CD8-positive, alpha-beta memory T cell (primary cell): ENCODE results near the gene NHERF1. TPM values are rescaled to one million over a fixed set of nuclear protein-coding genes. Genes with fewer than 3 reads are reported as not detected.

Experiments used
- CTCF ChIA-PET: fragments of 350-600 bp; sonication (Branson Sonifier 250); formaldehyde crosslinking; loops from one replicate; lab custom pipeline; 2021; ENCODE audit warnings: antibody characterized with exemption; lab: Charles Lee
- POLR2A ChIA-PET: fragments of 350-600 bp; sonication (Branson Sonifier 250); formaldehyde crosslinking; loops from one replicate; lab custom pipeline; 2021; ENCODE audit warnings: antibody characterized with exemption; lab: Charles Lee
- DNase-seq, 5 donors: peaks; one replicate each; pipeline versions ENCODE4 v3.0.0 to v3.0.0-alpha.2; 2020 to 2022; ENCODE audit warnings: mixed read lengths in 1 of 5
- H3K27ac ChIP-seq: one replicate; pipeline ENCODE4 v1.7.0; 2013; ENCODE audit warnings: low read depth, mild to moderate bottlenecking, low read length, moderate library complexity
- H3K27me3 ChIP-seq: 2 replicates; pipeline ENCODE4 v1.7.0; 2013; ENCODE audit warnings: low read length, mild to moderate bottlenecking; ENCODE audit not compliant: insufficient read depth, poor library complexity, severe bottlenecking
- H3K36me3 ChIP-seq: 2 replicates; pipeline ENCODE4 v1.7.0; 2013; ENCODE audit warnings: mild to moderate bottlenecking, low read length, moderate library complexity; ENCODE audit not compliant: insufficient read depth
- H3K4me1 ChIP-seq: 2 replicates; pipeline ENCODE4 v1.7.0; 2013; ENCODE audit warnings: mild to moderate bottlenecking, low read length, moderate library complexity; ENCODE audit not compliant: insufficient read depth
- H3K4me3 ChIP-seq: 2 replicates; pipeline ENCODE4 v1.7.0; 2013; ENCODE audit warnings: mild to moderate bottlenecking, low read length
- H3K9me3 ChIP-seq: 2 replicates; pipeline ENCODE4 v1.7.0; 2013; ENCODE audit warnings: mild to moderate bottlenecking, low read length
- H3K27ac Mint-ChIP-seq, 8 donors: one replicate each; pipeline ENCODE4 v1.8.0; 2020 to 2021; ENCODE audit warnings: mixed read lengths in 8 of 8, mild to moderate bottlenecking in 6 of 8, inconsistent platforms in 3 of 8, moderate library complexity in 3 of 8
- H3K27me3 Mint-ChIP-seq, 2 donors: one replicate each; pipeline ENCODE4 v1.8.0; 2020 to 2021; ENCODE audit warnings: mixed read lengths in 2 of 2, mild to moderate bottlenecking in 1 of 2, moderate library complexity in 1 of 2
- H3K36me3 Mint-ChIP-seq, 3 donors: one replicate each; pipeline ENCODE4 v1.8.0; 2020 to 2021; ENCODE audit warnings: mixed read lengths in 3 of 3, inconsistent platforms in 1 of 3, mild to moderate bottlenecking in 1 of 3
- H3K4me1 Mint-ChIP-seq, 3 donors: one replicate each; pipeline ENCODE4 v1.8.0; 2020 to 2021; ENCODE audit warnings: mixed read lengths in 3 of 3, inconsistent platforms in 1 of 3, mild to moderate bottlenecking in 1 of 3
- H3K4me3 Mint-ChIP-seq, 7 donors: one replicate each; pipeline ENCODE4 v1.8.0; 2020 to 2021; ENCODE audit warnings: mixed read lengths in 7 of 7, mild to moderate bottlenecking in 6 of 7, moderate library complexity in 4 of 7, inconsistent platforms in 2 of 7
- H3K9me3 Mint-ChIP-seq, 5 donors: one replicate each; pipeline ENCODE4 v1.8.0; 2020 to 2022; ENCODE audit warnings: mixed read lengths in 5 of 5, mild to moderate bottlenecking in 3 of 5, moderate library complexity in 2 of 5, inconsistent platforms in 1 of 5
- polyA plus RNA-seq: library from polyadenylated mRNA; unstranded; fragments of 300-500 nt; fragmentation: Illumina TruSeq; gene quantifications from one replicate; pipeline ENCODE4 v1.2.3, GENCODE V29; 2021
- total RNA-seq, 2 experiments: library from RNA; stranded (reverse); gene quantifications; one replicate each; pipeline ENCODE4 v1.2.3, GENCODE V29; 2021

NHERF1 gene
- total and polyA plus RNA-seq, 3 experiments from 2014 or later = 131 to 674 (median 133) TPM

DNA sequence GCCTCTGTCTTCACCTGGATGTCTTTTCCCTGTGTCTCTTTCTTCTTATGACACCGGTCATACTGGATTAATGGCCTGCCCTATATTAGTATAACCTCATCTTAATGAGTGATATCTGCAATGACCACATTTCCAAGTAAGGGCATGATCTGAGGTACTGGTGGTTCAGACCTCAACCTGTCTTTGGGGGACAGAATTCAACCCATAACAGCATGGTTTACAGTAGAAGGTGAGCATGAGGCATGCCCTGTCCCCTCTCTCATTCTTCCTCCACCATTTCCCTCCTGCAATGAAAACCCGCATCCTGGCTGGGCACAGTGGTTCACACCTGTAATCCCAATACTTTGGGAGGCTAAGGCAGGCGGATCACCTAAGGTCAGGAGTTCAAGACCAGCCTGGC, 14.2 kb upstream of the NHERF1 start:
- CTCF ChIA-PET = interaction anchor here (1.6 to 9.1 kb wide), 3 partner anchors 13 to 76 kb away, joined by 3 to 203 read pairs (median 199); no protein-coding TSS in a partner anchor
- peak overlapping the region in 1 of 7 donors; percentile 48 for H3K4me3 Mint-ChIP-seq
- H3K36me3 ChIP-seq = no peaks in the 10 kb centered on the region
- no peak overlapping the region for H3K4me3 ChIP-seq
- no peak for DNase-seq
- no peaks in the 10 kb centered on the region for H3K27me3 Mint-ChIP-seq
- no peak overlapping the region for H3K27ac Mint-ChIP-seq
- peaks cover 0 to under 1% (median 0%) of the 10 kb centered on the region in 3 donors for H3K36me3 Mint-ChIP-seq
- no peaks in the 10 kb centered on the region for H3K9me3 ChIP-seq
- POLR2A ChIA-PET = no interaction called here
- peaks cover 52% of the 10 kb centered on the region for H3K4me1 ChIP-seq
- no peaks in the 10 kb centered on the region for H3K27me3 ChIP-seq
- H3K27ac ChIP-seq = no peak overlapping the region
- H3K9me3 Mint-ChIP-seq = no peaks in the 10 kb centered on the region
- H3K4me1 Mint-ChIP-seq = peaks cover 25 to 31% (median 26%) of the 10 kb centered on the region in 3 donors

- peak within 1 kb of the TSS; percentile 91 to 99 (median 97) for H3K4me3 Mint-ChIP-seq
- no peaks in the 10 kb centered on the region for H3K36me3 ChIP-seq
- H3K9me3 Mint-ChIP-seq = no peaks in the 10 kb centered on the region
- peak within 1 kb of the TSS; percentile 98 for H3K4me3 ChIP-seq
- H3K9me3 ChIP-seq = no peaks in the 10 kb centered on the region
- peaks cover 0 to 2% (median 2%) of the 10 kb centered on the region in 3 donors for H3K36me3 Mint-ChIP-seq
- CTCF ChIA-PET = interaction anchor here (0.6 to 9.1 kb wide), 37 partner anchors 9 to 293 kb away, joined by 3 to 203 read pairs (median 6); partner anchors contain the start of genes CD300LF, FDXR, GRIN2C and NAT9
- no peaks in the 10 kb centered on the region for H3K27me3 ChIP-seq
- peaks cover 58% of the 10 kb centered on the region for H3K4me1 ChIP-seq
- peak within 1 kb of the TSS; percentile 80 to 95 (median 91) for H3K27ac Mint-ChIP-seq
- H3K4me1 Mint-ChIP-seq = peaks cover 42 to 49% (median 48%) of the 10 kb centered on the region in 3 donors
- H3K27ac ChIP-seq = peak within 1 kb of the TSS; percentile 63
- peak; percentile 38 to 70 (median 52) for DNase-seq
- POLR2A ChIA-PET = interaction anchor here (0.6 to 4.0 kb wide), 9 partner anchors 9 to 140 kb away, joined by 3 to 39 read pairs (median 5); partner anchors contain the start of genes NAT9 and NHERF1
- H3K27me3 Mint-ChIP-seq = no peaks in the 10 kb centered on the region
Measured at GRCh38 chr17:74736513-74737298, 11.7 kb upstream of the NHERF1 start, which contains the start of gene RAB37. Gene RAB37, plus strand, starts transcription at chr17:74737256. Its CDS starts 17 bp downstream, at chr17:74737273.

DNA sequence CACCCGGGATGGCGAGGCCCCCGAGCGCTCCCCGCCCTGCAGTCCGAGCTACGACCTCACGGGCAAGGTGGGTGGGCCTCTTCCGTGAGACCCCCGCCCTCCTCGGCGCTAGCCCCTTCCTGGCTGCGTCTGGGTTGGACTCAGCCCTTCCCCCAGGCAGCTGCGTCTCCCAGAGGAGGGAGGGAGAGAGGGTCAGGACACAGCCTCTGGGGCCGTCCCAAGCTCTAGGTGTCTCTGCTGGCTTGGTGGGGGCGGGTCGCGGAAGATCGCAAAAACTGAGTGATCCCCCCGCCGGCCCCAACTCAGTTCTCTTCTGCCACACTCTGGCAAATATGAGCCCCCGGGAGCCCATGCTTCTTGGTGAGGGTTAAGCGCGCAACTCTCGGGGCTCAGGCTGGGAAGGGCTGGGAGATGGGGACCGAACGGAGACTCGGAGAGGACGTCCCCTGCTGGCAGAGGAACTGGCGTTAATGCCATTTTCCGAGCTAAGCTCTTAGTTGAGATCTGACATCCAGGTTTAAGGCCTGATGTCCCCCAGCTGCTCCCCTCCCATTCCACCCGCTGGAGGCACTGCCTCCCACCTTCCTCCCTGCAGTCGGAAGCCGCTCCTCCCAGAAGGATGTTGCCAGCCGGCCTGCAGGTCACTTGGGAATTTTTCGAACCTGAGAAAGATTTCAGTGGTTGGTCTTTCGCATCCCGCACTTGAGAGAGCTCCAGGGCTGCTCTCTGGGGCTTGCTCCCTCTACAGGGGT, 11.0 kb upstream of the NHERF1 start:
- DNase-seq = peak in 4 of 5 donors; percentile 41 to 68 (median 56)
- H3K36me3 ChIP-seq = no peaks in the 10 kb centered on the region
- no peaks in the 10 kb centered on the region for H3K9me3 Mint-ChIP-seq
- ChIA-PET POLR2A (interaction anchor here (0.5 to 4.0 kb wide), 13 partner anchors 9 to 139 kb away, joined by 3 to 39 read pairs (median 6); partner anchors contain the start of genes NAT9 and NHERF1), CTCF (interaction anchor here (0.6 to 9.1 kb wide), 24 partner anchors 8 to 330 kb away, joined by 3 to 203 read pairs (median 7); partner anchors contain the start of genes CD300LF, FDXR, GRIN2C and NAT9)
- H3K4me1 ChIP-seq = peaks cover 62% of the 10 kb centered on the region
- peak overlapping the region; percentile 98 for H3K4me3 ChIP-seq
- peak overlapping the region; percentile 91 to 99 (median 97) for H3K4me3 Mint-ChIP-seq
- peak overlapping the region; percentile 63 for H3K27ac ChIP-seq
- H3K27me3 Mint-ChIP-seq = no peaks in the 10 kb centered on the region
- H3K27me3 ChIP-seq = no peaks in the 10 kb centered on the region
- peaks cover 49 to 57% (median 55%) of the 10 kb centered on the region in 3 donors for H3K4me1 Mint-ChIP-seq
- H3K27ac Mint-ChIP-seq = peak overlapping the region; percentile 80 to 95 (median 91)
- no peaks in the 10 kb centered on the region for H3K9me3 ChIP-seq
- peaks cover 0 to 2% (median 2%) of the 10 kb centered on the region in 3 donors for H3K36me3 Mint-ChIP-seq

GRCh38 chr17:74738051-74738996, 10.1 kb upstream of the NHERF1 start:
- Histone ChIP-seq H3K4me3 (peak overlapping the region; percentile 98), H3K27ac (peak overlapping the region; percentile 63), H3K4me1 (peaks cover 66% of the 10 kb centered on the region), H3K27me3 (no peaks in the 10 kb centered on the region), H3K36me3 (no peaks in the 10 kb centered on the region), H3K9me3 (no peaks in the 10 kb centered on the region)
- Mint-ChIP-seq H3K36me3 (peaks cover 0 to 4% (median 2%) of the 10 kb centered on the region in 3 donors), H3K4me1 (peaks cover 58 to 65% (median 63%) of the 10 kb centered on the region in 3 donors), H3K27me3 (no peaks in the 10 kb centered on the region), H3K4me3 (peak overlapping the region; percentile 91 to 99 (median 97)), H3K9me3 (peaks cover 0 to 2% (median 0%) of the 10 kb centered on the region in 5 donors), H3K27ac (peak overlapping the region; percentile 80 to 95 (median 91))
- ChIA-PET POLR2A (interaction anchor here (0.5 to 4.0 kb wide), 13 partner anchors 9 to 286 kb away, joined by 3 to 39 read pairs (median 4); partner anchors contain the start of genes NAT9 and NHERF1), CTCF (interaction anchor here (0.6 to 9.1 kb wide), 24 partner anchors 8 to 368 kb away, joined by 3 to 203 read pairs (median 7); partner anchors contain the start of genes FDXR, GRIN2C and NAT9)
- DNase-seq = peak; percentile 68 to 91 (median 79)

DNA sequence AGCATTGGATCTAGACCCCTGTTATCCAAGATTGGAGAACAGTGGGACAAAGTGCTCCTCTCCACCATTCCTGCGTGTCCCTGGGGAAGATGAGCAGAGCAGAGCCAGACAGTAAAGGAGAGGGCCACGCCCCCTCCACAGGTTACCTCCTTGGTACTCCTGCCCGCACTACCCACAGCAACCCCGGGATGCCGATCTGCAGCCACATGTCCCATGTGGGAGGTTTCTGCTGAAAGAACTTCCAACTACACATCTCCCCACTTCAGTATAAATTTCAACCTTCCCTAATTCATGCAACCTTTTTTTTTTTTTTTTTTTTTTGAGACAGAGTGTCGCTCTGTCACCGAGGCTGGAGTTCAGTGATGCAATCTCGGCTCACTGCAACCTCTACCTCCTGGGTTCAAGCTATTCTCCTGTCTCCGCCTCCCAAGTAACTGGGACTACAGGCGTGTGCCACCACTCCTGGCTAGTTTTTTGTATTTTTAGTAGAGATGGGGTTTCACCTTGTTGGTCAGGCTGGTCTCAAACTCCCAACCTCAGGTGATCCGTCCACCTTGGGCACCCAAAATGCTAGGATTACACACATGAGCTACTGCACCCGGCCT, 9.1 kb upstream of the NHERF1 start:
- ChIA-PET CTCF (interaction anchor here (1.0 to 9.1 kb wide), 7 partner anchors 16 to 367 kb away, joined by 3 to 203 read pairs (median 30); no protein-coding TSS in a partner anchor), POLR2A (interaction anchor here (0.6 to 4.0 kb wide), 6 partner anchors 8 to 82 kb away, joined by 3 to 39 read pairs (median 12); partner anchors contain the start of gene NHERF1)
- H3K36me3 Mint-ChIP-seq = peaks cover 0 to 7% (median 3%) of the 10 kb centered on the region in 3 donors
- peak in 1 of 5 donors; percentile 51 for DNase-seq
- no peaks in the 10 kb centered on the region for H3K36me3 ChIP-seq
- peaks cover 76% of the 10 kb centered on the region for H3K4me1 ChIP-seq
- H3K9me3 ChIP-seq = no peaks in the 10 kb centered on the region
- H3K4me3 ChIP-seq = peak overlapping the region; percentile 98
- no peak overlapping the region for H3K27ac ChIP-seq
- H3K27ac Mint-ChIP-seq = peak overlapping the region; percentile 80 to 95 (median 91)
- peaks cover 0 to 2% (median 0%) of the 10 kb centered on the region in 5 donors for H3K9me3 Mint-ChIP-seq
- H3K27me3 ChIP-seq = no peaks in the 10 kb centered on the region
- H3K4me1 Mint-ChIP-seq = peaks cover 68 to 76% (median 73%) of the 10 kb centered on the region in 3 donors
- H3K4me3 Mint-ChIP-seq = peak overlapping the region; percentile 91 to 99 (median 97)
- H3K27me3 Mint-ChIP-seq = no peaks in the 10 kb centered on the region

DNA sequence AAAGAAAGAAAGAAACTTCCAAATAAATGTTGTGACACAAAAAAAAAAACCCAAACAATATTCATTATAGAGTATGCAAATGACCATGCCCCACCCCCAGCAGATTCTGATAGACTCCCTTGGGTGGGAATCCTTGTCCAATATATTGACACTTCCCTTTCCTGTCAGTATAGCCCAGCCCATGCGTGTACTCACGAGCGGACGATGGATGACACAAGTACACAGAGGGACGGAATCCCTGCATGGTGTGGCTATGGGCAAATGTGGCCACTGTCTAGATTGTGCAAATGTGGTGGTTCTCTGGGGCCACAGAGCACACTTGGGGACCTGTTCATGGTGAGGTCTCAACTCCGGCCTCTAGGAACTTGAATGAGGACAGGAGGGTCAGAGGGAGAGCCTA, 8.3 kb upstream of the NHERF1 start:
- peak in 1 of 5 donors; percentile 33 for DNase-seq
- Mint-ChIP-seq H3K9me3 (peaks cover 0 to 2% (median 0%) of the 10 kb centered on the region in 5 donors), H3K27me3 (no peaks in the 10 kb centered on the region), H3K36me3 (peaks cover 0 to 9% (median 3%) of the 10 kb centered on the region in 3 donors), H3K27ac (peak overlapping the region; percentile 32 to 95 (median 74)), H3K4me1 (peaks cover 74 to 82% (median 77%) of the 10 kb centered on the region in 3 donors), H3K4me3 (peak overlapping the region in 5 of 7 donors; percentile 41 to 99 (median 59))
- ChIA-PET CTCF (interaction anchor here (3.3 to 9.1 kb wide), 3 partner anchors 15 to 83 kb away, joined by 33 to 203 read pairs (median 33); no protein-coding TSS in a partner anchor), POLR2A (interaction anchor here (4.0 kb wide), 1 partner anchor 83 kb away, joined by 31 read pairs; no protein-coding TSS in a partner anchor)
- Histone ChIP-seq H3K27me3 (no peaks in the 10 kb centered on the region), H3K4me3 (peak overlapping the region; percentile 18), H3K27ac (no peak overlapping the region), H3K9me3 (no peaks in the 10 kb centered on the region), H3K4me1 (peaks cover 84% of the 10 kb centered on the region), H3K36me3 (no peaks in the 10 kb centered on the region)
